Liver (tissue), 9 donors: Measurements from ENCODE around the gene ZNF205. TPM values are rescaled to one million over a fixed set of nuclear protein-coding genes. Genes with fewer than 3 reads are reported as not detected.
"Not testable (repeated sequence)": the region's sequence is repeated elsewhere in the genome, so short reads cannot be mapped to it uniquely, and the experiment has no call there.

Experiments used
- DNase-seq: peaks from one replicate; pipeline ENCODE4 v3.0.0-alpha.2; 2017; ENCODE audit warnings: low spot score
- H3K27ac ChIP-seq, 2 donors: one replicate each; pipeline ENCODE4 v1.7.0; 2013; ENCODE audit warnings: inconsistent platforms in 2 of 2, low read length in 2 of 2, control low read depth in 1 of 2, low read depth in 1 of 2, mild to moderate bottlenecking in 1 of 2
- H3K27me3 ChIP-seq, 4 donors: one replicate each; pipeline versions ENCODE4 v1.6.1 to v1.7.0; 2013; ENCODE audit warnings: low read length in 3 of 4, inconsistent platforms in 1 of 4, mild to moderate bottlenecking in 1 of 4, moderate library complexity in 1 of 4; ENCODE audit not compliant: control insufficient read depth in 4 of 4, insufficient read depth in 4 of 4
- H3K36me3 ChIP-seq, 4 donors: one replicate each; pipeline versions ENCODE4 v1.6.1 to v1.7.0; 2013; ENCODE audit warnings: low read length in 3 of 4, mild to moderate bottlenecking in 3 of 4, low read depth in 1 of 4, moderate library complexity in 1 of 4; ENCODE audit not compliant: control insufficient read depth in 4 of 4, insufficient read depth in 3 of 4
- H3K4me1 ChIP-seq, 4 donors: one replicate each; pipeline versions ENCODE4 v1.6.1 to v1.7.0; 2013; ENCODE audit warnings: low read length in 3 of 4, mild to moderate bottlenecking in 3 of 4, moderate library complexity in 1 of 4; ENCODE audit not compliant: control insufficient read depth in 4 of 4, insufficient read depth in 4 of 4
- H3K4me3 ChIP-seq, 3 donors: one replicate each; pipeline versions ENCODE4 v1.6.1 to v1.7.0; 2013; ENCODE audit warnings: low read length in 3 of 3, control low read depth in 1 of 3, low read depth in 1 of 3, mild to moderate bottlenecking in 1 of 3
- H3K9ac ChIP-seq, 2 donors: one replicate each; pipeline ENCODE4 v1.7.0; 2013; ENCODE audit warnings: low read length in 2 of 2, mild to moderate bottlenecking in 2 of 2, moderate library complexity in 2 of 2, control low read depth in 1 of 2, low read depth in 1 of 2
- H3K9me3 ChIP-seq, 4 donors: one replicate each; pipeline versions ENCODE4 v1.6.1 to v1.7.0; 2013; ENCODE audit warnings: low read length in 3 of 4; ENCODE audit not compliant: control insufficient read depth in 4 of 4
- EGR1 ChIP-seq, 2 donors: IDR thresholded peaks; 2 replicates each; pipeline ENCODE4 v1.6.1; 2016 to 2018; ENCODE audit warnings: antibody characterized with exemption in 2 of 2, low read depth in 2 of 2
- FOXA2 ChIP-seq: IDR thresholded peaks from 2 replicates; pipeline ENCODE4 v1.6.1; 2016; ENCODE audit warnings: antibody characterized with exemption
- GABPA ChIP-seq, 2 donors: IDR thresholded peaks in 1 of 2; conservative IDR thresholded peaks in 1 of 2; 2 replicates each; pipeline ENCODE4 v1.6.1; 2016; ENCODE audit warnings: antibody characterized with exemption in 2 of 2, mild to moderate bottlenecking in 1 of 2, moderate library complexity in 1 of 2
- HNF4A ChIP-seq, 2 donors: conservative IDR thresholded peaks; 2 replicates each; pipeline ENCODE4 v1.6.1; 2016; ENCODE audit warnings: antibody characterized with exemption in 2 of 2, mild to moderate bottlenecking in 2 of 2
- HNF4G ChIP-seq: IDR thresholded peaks from 2 replicates; pipeline ENCODE4 v1.6.1; 2016; ENCODE audit warnings: antibody characterized with exemption
- JUND ChIP-seq, 2 donors: IDR thresholded peaks; 2 replicates each; pipeline ENCODE4 v1.6.1; 2016; ENCODE audit warnings: antibody characterized with exemption in 2 of 2
- MAX ChIP-seq: IDR thresholded peaks from 2 replicates; pipeline ENCODE4 v1.6.1; 2016; ENCODE audit warnings: antibody characterized with exemption
- NR2F2 ChIP-seq: IDR thresholded peaks from 2 replicates; pipeline ENCODE4 v1.6.1; 2016; ENCODE audit warnings: antibody characterized with exemption
- RAD21 ChIP-seq, 2 donors: IDR thresholded peaks; 2 replicates each; pipeline ENCODE4 v1.6.1; 2016; ENCODE audit warnings: antibody characterized with exemption in 2 of 2, mild to moderate bottlenecking in 2 of 2
- REST ChIP-seq: IDR thresholded peaks from 2 replicates; pipeline ENCODE4 v1.6.1; 2016; ENCODE audit warnings: antibody characterized with exemption, mild to moderate bottlenecking
- SP1 ChIP-seq: IDR thresholded peaks from 2 replicates; pipeline ENCODE4 v1.6.1; 2018; ENCODE audit warnings: antibody characterized with exemption, mild to moderate bottlenecking
- TAF1 ChIP-seq: conservative IDR thresholded peaks from 2 replicates; pipeline ENCODE4 v1.6.1; 2016; ENCODE audit warnings: antibody characterized with exemption, mild to moderate bottlenecking
- YY1 ChIP-seq: IDR thresholded peaks from 2 replicates; pipeline ENCODE4 v1.6.1; 2016; ENCODE audit warnings: antibody characterized with exemption, mild to moderate bottlenecking
- WGBS: extraction: QIAGEN DNeasy Blood & Tissue Kit; methylation state at CpG from one replicate; pipeline ENCODE4 v1.1.7; 2013; 5-methylcytosine and 5-hydroxymethylcytosine counted together
- polyA plus RNA-seq, 2 donors: library from polyadenylated mRNA; stranded (reverse) in 1 of 2; unstranded in 1 of 2; fragments of 200-250 nt in 1 of 2; fragments of >200 nt in 1 of 2; fragmentation: Nextera tagmentation in 1 of 2; extraction: Ambion mirVana in 1 of 2; gene quantifications; one replicate each; pipeline versions ENCODE4 v1.2.1 to v1.2.3, GENCODE V29; 2013 to 2015
- total RNA-seq, 2 donors: library from RNA; depleted of rRNA; stranded (reverse); fragments of >200 nt; gene quantifications; one replicate each; pipeline ENCODE4 v1.2.3, GENCODE V29; 2014
- TF ChIP-seq, protein P1 (sequence below): IDR thresholded peaks from 2 replicates; pipeline ENCODE4 v1.6.1; 2016; ENCODE audit warnings: antibody characterized with exemption
- donor health status: healthy.
- donor health status: healthy.
- donor health status: healthy.
- donor health status: healthy.
- donor health status: healthy.

ZNF205 gene
- total and polyA plus RNA-seq, 4 donors, result 2.0 to 6.9 (median 5.0) TPM

- TF ChIP-seq MAX (no peak), TAF1 (no peak), JUND (IDR thresholded peaks at IDR 0.05) (no peak)
- TF ChIP-seq, protein P1, sequence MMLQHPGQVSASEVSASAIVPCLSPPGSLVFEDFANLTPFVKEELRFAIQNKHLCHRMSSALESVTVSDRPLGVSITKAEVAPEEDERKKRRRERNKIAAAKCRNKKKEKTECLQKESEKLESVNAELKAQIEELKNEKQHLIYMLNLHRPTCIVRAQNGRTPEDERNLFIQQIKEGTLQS, result no peak
Measured at GRCh38 chr16:3138342-3138741, 26.0 kb downstream of the ZNF205 start (continued).

DNA sequence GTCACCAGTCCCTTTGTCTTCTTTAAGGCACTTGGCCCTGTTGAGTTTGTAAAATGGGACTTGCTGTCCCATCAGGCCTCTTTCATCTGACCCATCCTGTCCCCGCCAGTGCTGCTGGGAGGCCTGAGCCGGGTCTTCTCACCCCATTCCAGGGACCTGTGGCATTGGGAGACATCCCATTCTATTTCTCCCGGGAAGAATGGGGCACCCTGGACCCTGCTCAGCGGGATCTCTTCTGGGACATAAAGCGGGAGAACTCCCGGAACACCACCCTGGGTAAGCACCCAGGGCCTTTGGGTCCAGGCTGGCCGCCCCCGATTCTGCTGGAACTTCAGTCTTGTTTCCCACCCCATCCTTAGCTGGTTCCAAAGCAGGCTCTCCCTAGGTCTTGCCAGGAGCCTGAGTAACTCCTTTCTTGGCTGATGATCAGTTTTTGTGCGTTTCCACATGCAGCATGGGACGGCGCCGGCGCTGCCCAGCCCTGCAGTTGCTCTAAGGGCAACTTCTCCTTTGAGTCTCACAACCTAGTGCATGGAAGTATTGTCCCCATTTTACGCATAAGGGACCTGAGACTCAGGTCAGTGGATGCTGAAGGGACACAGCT lies 26.5 kb downstream of the ZNF205 start:
- 93% methylated on average over 14 of the region's 14 CpGs for WGBS
- Histone ChIP-seq H3K27ac (no peak overlapping the region), H3K4me1 (peaks cover 7 to 27% (median 23%) of the 10 kb centered on the region in 4 donors), H3K9me3 (no peaks in the 10 kb centered on the region), H3K36me3 (peaks cover 0 to 35% (median 7%) of the 10 kb centered on the region in 4 donors), H3K4me3 (no peak overlapping the region), H3K27me3 (no peaks in the 10 kb centered on the region), H3K9ac (no peak overlapping the region)
- DNase-seq, result no peak
- TF ChIP-seq EGR1 (IDR thresholded peaks at IDR 0.05; ENCODE audit: low read depth in 2 of 2) (no peak), FOXA2 (no peak), HNF4A (conservative IDR thresholded peaks at IDR 0.05) (no peak), RAD21 (IDR thresholded peaks at IDR 0.05) (no peak), YY1 (no peak), NR2F2 (no peak), MAX (no peak), SP1 (no peak), JUND (IDR thresholded peaks at IDR 0.05) (no peak), HNF4G (no peak), REST (no peak), GABPA (IDR thresholded peaks at IDR 0.05 in 1 of 2, conservative IDR thresholded peaks at IDR 0.05 in 1 of 2) (no peak), TAF1 (no peak)
- TF ChIP-seq, protein P1, result no peak

- not testable (repeated sequence) for H3K27ac ChIP-seq, H3K9me3 ChIP-seq, DNase-seq, H3K27me3 ChIP-seq, H3K9ac ChIP-seq, H3K4me3 ChIP-seq
- Histone ChIP-seq H3K36me3 (peaks cover 0 to 35% (median 7%) of the 10 kb centered on the region in 4 donors), H3K4me1 (peaks cover 11 to 32% (median 27%) of the 10 kb centered on the region in 4 donors)
- 96% methylated on average over 9 of the region's 9 CpGs for WGBS
Measured at GRCh38 chr16:3139561-3139960, 27.2 kb downstream of the ZNF205 start.
